Measurements from ENCODE around the gene EPHA8.

DNA sequence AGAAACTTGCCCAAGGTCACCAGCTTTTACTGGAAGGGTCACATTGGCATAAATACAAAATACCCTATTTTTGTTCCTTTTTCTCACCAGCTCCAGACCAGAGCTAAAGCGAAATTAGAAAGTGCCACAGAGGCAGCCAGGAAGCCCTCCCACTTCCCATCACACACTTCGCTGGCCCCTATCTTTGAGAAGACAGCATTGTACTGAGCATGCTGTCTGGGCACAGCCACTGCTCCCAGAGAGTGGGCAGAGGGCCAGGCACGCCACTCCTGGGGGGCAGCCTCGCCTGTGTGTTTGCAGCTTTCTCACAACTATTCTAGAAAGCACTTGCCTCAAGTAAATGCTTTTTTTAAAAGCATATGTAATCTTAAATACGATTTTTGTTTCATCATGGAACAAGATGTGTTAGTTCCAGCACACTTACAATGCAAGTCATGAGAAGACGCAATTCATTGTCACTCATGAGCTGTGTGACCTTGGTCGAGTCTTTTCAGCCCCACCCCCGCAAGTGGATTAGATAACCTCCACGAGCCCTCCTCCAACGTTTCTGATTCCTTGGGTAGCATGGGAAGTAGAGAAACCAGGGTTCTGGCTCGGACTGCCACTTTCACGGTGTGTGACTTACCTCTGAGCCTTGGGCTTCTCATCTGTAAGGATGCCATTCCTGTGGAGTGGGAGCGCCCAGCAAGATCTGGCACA lies 25.7 kb upstream of the EPHA8 start:
- TF ChIP-seq, protein P1, sequence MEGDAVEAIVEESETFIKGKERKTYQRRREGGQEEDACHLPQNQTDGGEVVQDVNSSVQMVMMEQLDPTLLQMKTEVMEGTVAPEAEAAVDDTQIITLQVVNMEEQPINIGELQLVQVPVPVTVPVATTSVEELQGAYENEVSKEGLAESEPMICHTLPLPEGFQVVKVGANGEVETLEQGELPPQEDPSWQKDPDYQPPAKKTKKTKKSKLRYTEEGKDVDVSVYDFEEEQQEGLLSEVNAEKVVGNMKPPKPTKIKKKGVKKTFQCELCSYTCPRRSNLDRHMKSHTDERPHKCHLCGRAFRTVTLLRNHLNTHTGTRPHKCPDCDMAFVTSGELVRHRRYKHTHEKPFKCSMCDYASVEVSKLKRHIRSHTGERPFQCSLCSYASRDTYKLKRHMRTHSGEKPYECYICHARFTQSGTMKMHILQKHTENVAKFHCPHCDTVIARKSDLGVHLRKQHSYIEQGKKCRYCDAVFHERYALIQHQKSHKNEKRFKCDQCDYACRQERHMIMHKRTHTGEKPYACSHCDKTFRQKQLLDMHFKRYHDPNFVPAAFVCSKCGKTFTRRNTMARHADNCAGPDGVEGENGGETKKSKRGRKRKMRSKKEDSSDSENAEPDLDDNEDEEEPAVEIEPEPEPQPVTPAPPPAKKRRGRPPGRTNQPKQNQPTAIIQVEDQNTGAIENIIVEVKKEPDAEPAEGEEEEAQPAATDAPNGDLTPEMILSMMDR (conservative IDR thresholded peaks at IDR 0.05; ENCODE audit: low read depth, low read length): no peak
- TF ChIP-seq BHLHE40 (IDR thresholded peaks at IDR 0.05; ENCODE audit: low read depth, low read length) (no peak), RFX5 (IDR thresholded peaks at IDR 0.05; ENCODE audit: low read depth, low read length) (no peak), POLR2A (IDR thresholded peaks at IDR 0.05; ENCODE audit: low read depth, low read length) (no peak), MAFK (IDR thresholded peaks at IDR 0.05; ENCODE audit: low read depth, low read length) (no peak), SMC3 (IDR thresholded peaks at IDR 0.05; ENCODE audit: low read depth, low read length) (no peak), NFE2L2 (IDR thresholded peaks at IDR 0.05; ENCODE audit: low read depth, low read length) (no peak), CEBPB (IDR thresholded peaks at IDR 0.05; ENCODE audit: low read depth, low read length) (no peak)
- TF ChIP-seq, protein P2, sequence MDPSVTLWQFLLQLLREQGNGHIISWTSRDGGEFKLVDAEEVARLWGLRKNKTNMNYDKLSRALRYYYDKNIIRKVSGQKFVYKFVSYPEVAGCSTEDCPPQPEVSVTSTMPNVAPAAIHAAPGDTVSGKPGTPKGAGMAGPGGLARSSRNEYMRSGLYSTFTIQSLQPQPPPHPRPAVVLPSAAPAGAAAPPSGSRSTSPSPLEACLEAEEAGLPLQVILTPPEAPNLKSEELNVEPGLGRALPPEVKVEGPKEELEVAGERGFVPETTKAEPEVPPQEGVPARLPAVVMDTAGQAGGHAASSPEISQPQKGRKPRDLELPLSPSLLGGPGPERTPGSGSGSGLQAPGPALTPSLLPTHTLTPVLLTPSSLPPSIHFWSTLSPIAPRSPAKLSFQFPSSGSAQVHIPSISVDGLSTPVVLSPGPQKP (IDR thresholded peaks at IDR 0.05; ENCODE audit: borderline replicate concordance, low read depth, low read length): no peak
